ENCODE measurements around the gene ZNF521. TPM values are rescaled to one million over a fixed set of nuclear protein-coding genes. Genes with fewer than 3 reads are reported as not detected.
"Not testable (repeated sequence)": the region's sequence is repeated elsewhere in the genome, so short reads cannot be mapped to it uniquely, and the experiment has no call there.

The ZNF521 gene
- total RNA-seq, 2 experiments from 2014 or later: 0.85 to 2.8 TPM

DNA sequence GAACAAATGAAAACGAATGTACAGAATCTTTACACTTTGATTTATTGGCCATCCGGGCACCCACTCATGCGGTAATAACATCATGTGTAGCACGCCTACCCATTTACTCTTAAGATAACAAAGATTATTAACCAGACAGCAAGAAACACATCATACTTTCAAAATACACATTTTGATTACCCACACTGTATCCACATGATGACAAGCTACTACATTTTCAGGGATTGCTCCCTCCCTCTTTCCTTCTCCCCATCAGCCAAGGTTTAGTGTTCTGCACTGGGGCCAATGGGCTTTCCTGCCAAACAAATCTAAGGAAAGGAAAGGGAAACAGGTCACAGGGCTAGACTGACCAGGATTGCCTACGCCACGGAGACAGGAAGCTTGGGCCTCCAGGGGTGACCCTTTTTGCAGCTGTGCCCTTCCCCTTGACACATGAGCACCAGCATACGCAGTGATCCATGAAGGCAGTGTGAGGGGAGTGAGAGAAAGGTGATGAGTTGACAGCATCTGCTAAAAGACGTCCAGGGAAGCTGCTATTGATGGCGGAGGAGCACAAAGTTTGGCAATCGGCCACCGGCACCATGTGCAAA, 76.5 kb downstream of the ZNF521 start:
- no TSS peak for BruUV-seq (replicated peaks)
- no peaks in the 10 kb centered on the region for H3K79me2 ChIP-seq (ENCODE audit: insufficient read depth, low read depth, low read length)

DNA sequence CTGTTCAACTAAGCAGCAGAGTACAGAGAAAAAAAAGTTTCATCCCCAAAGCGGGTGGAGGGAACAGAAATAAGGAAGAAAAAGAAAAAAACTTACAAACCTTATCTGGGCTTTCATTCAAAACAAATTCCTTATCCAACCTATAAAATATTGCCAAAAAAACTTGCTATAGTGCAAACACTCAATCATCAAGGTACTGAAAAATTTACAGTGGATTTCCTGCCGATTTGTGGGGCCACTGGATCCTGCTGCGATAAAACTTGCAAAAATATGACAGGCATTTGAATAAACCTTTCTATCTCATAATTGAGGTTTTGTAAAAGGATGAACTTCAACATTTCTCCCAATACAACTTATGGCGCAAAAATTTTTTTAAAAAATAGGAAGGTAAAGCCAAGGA, 77.0 kb downstream of the ZNF521 start:
- H3K4me3 ChIP-seq (ENCODE audit: low read depth, low read length, poor library complexity, severe bottlenecking): no peak overlapping the region
- TF ChIP-seq, protein P1, sequence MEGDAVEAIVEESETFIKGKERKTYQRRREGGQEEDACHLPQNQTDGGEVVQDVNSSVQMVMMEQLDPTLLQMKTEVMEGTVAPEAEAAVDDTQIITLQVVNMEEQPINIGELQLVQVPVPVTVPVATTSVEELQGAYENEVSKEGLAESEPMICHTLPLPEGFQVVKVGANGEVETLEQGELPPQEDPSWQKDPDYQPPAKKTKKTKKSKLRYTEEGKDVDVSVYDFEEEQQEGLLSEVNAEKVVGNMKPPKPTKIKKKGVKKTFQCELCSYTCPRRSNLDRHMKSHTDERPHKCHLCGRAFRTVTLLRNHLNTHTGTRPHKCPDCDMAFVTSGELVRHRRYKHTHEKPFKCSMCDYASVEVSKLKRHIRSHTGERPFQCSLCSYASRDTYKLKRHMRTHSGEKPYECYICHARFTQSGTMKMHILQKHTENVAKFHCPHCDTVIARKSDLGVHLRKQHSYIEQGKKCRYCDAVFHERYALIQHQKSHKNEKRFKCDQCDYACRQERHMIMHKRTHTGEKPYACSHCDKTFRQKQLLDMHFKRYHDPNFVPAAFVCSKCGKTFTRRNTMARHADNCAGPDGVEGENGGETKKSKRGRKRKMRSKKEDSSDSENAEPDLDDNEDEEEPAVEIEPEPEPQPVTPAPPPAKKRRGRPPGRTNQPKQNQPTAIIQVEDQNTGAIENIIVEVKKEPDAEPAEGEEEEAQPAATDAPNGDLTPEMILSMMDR (conservative IDR thresholded peaks at IDR 0.05; ENCODE audit: low read length): no peak
- no peak for TF ChIP-seq EZH2phosphoT487 (IDR thresholded peaks at IDR 0.05; ENCODE audit: borderline replicate concordance, low read depth, low read length)
- H3K4me2 ChIP-seq (ENCODE audit: low read length): no peak overlapping the region
- no peaks in the 10 kb centered on the region for H4K20me1 ChIP-seq (ENCODE audit: insufficient read depth, low read length)
- no peaks in the 10 kb centered on the region for H3K9me3 ChIP-seq (ENCODE audit: low read length)
- H3K9me2 ChIP-seq (ENCODE audit: insufficient read depth, low read length): no peaks in the 10 kb centered on the region
- DNase-seq (ENCODE audit: low spot score): no peak
- no peaks in the 10 kb centered on the region for H3K36me3 ChIP-seq (ENCODE audit: insufficient read depth, low read length)
- H3K27ac ChIP-seq (ENCODE audit: low read depth, low read length, poor library complexity, severe bottlenecking): no peak overlapping the region
- no peak overlapping the region for H2AFZ ChIP-seq (ENCODE audit: low read length)
- no TSS peak for BruUV-seq (replicated peaks)
- CTCF ChIA-PET (ENCODE audit: unreplicated experiment): no interaction called here
- no peaks in the 10 kb centered on the region for H3K79me2 ChIP-seq (ENCODE audit: insufficient read depth, low read depth, low read length)
- no peaks in the 10 kb centered on the region for H3K4me1 ChIP-seq (ENCODE audit: insufficient read depth, low read length, poor library complexity, severe bottlenecking)
- POLR2A ChIA-PET: no interaction called here
- intact Hi-C loops (cut with micrococcal nuclease; ENCODE audit: unreplicated experiment): no loop called here

More for the DNA sequence above, 76.5 kb downstream of the ZNF521 start:
- no peak overlapping the region for H3K4me3 ChIP-seq (ENCODE audit: low read depth, low read length, poor library complexity, severe bottlenecking)
- no peak overlapping the region for H3K4me2 ChIP-seq (ENCODE audit: low read length)
- no peaks in the 10 kb centered on the region for H3K9me3 ChIP-seq (ENCODE audit: low read length)
- no peak overlapping the region for H3K27ac ChIP-seq (ENCODE audit: low read depth, low read length, poor library complexity, severe bottlenecking)
- no peak overlapping the region for H2AFZ ChIP-seq (ENCODE audit: low read length)
- TF ChIP-seq, protein P1 (conservative IDR thresholded peaks at IDR 0.05; ENCODE audit: low read length): no peak
- TF ChIP-seq EZH2phosphoT487 (IDR thresholded peaks at IDR 0.05; ENCODE audit: borderline replicate concordance, low read depth, low read length): no peak
- H3K36me3 ChIP-seq (ENCODE audit: insufficient read depth, low read length): no peaks in the 10 kb centered on the region
- ChIA-PET POLR2A (interaction anchor here (0.5 kb wide), 1 partner anchor 309 kb away, joined by 3 read pairs; no protein-coding TSS in a partner anchor), CTCF (ENCODE audit: unreplicated experiment) (no interaction called here)
- DNase-seq (ENCODE audit: low spot score): no peak
- intact Hi-C loops (cut with micrococcal nuclease; ENCODE audit: unreplicated experiment): no loop called here
- no peaks in the 10 kb centered on the region for H3K4me1 ChIP-seq (ENCODE audit: insufficient read depth, low read length, poor library complexity, severe bottlenecking)
- no peaks in the 10 kb centered on the region for H3K9me2 ChIP-seq (ENCODE audit: insufficient read depth, low read length)
- H4K20me1 ChIP-seq (ENCODE audit: insufficient read depth, low read length): no peaks in the 10 kb centered on the region

DNA sequence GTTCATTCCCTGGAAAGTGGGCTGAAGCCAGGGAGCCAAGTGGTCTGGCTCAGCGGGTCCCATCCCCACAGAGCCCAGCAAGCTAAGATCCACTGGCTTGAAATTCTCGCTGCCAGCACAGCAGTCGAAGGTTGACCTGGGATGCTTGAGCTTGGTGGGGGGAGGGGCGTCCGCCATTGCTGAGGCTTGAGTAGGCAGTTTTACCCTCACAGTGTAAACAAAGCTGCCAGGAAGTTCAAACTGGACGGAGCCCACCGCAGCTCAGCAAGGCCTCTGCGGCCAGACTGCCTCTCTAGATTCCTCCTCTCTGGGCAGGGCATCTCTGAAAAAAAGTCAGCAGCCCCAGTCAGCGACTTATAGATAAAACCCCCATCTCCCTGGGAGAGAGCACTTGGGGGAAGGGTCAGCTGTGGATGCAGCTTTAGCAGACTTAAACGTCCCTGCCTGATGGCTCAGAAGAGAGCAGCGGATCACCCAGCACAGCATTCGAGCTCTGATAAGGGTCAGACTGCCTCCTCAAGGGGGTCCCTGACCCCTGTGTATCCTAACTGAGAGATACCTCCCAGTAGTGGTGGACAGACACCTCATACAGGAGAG, 84.9 kb downstream of the ZNF521 start:
- DNase-seq (ENCODE audit: low spot score); H3K79me2 ChIP-seq (ENCODE audit: insufficient read depth, low read depth, low read length); H3K4me2 ChIP-seq (ENCODE audit: low read length); H3K4me3 ChIP-seq (ENCODE audit: low read depth, low read length, poor library complexity, severe bottlenecking); intact Hi-C loops (cut with micrococcal nuclease; ENCODE audit: unreplicated experiment); H3K4me1 ChIP-seq (ENCODE audit: insufficient read depth, low read length, poor library complexity, severe bottlenecking); H2AFZ ChIP-seq (ENCODE audit: low read length); H3K9me2 ChIP-seq (ENCODE audit: insufficient read depth, low read length); H3K9me3 ChIP-seq (ENCODE audit: low read length); H3K36me3 ChIP-seq (ENCODE audit: insufficient read depth, low read length); BruUV-seq (replicated peaks); H3K27ac ChIP-seq (ENCODE audit: low read depth, low read length, poor library complexity, severe bottlenecking); H4K20me1 ChIP-seq (ENCODE audit: insufficient read depth, low read length); CTCF ChIA-PET (ENCODE audit: unreplicated experiment): not testable (repeated sequence)
- POLR2A ChIA-PET: interaction anchor here (0.5 kb wide), 1 partner anchor 62 kb away, joined by 3 read pairs; no protein-coding TSS in a partner anchor

Measured in OCI-LY7 (cell line).